NCI-H526 treated with DMSO at 0.1 percent for 48 hours (cell line): ENCODE results near the gene MDM4.
"Not testable (repeated sequence)": the region's sequence is repeated elsewhere in the genome, so short reads cannot be mapped to it uniquely, and the experiment has no call there.

Experiments used
- DNase-seq: peaks from one replicate; lab custom pipeline; 2025; lab: John Stamatoyannopoulos, UW

MDM4 gene, protein sequence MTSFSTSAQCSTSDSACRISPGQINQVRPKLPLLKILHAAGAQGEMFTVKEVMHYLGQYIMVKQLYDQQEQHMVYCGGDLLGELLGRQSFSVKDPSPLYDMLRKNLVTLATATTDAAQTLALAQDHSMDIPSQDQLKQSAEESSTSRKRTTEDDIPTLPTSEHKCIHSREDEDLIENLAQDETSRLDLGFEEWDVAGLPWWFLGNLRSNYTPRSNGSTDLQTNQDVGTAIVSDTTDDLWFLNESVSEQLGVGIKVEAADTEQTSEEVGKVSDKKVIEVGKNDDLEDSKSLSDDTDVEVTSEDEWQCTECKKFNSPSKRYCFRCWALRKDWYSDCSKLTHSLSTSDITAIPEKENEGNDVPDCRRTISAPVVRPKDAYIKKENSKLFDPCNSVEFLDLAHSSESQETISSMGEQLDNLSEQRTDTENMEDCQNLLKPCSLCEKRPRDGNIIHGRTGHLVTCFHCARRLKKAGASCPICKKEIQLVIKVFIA

GRCh38 chr1:204516180-204516879 lies at the start of gene MDM4:
TSS of gene MDM4 (plus strand) at chr1:204516406. CDS start at chr1:204525519, 9,113 bp downstream.
- peak; percentile 83 for DNase-seq

GRCh38 chr1:204466416-204467405 lies 49.5 kb upstream of the MDM4 start:
- DNase-seq = no peak

GRCh38 chr1:204468206-204468605 lies 48.0 kb upstream of the MDM4 start:
- DNase-seq = no peak

DNA sequence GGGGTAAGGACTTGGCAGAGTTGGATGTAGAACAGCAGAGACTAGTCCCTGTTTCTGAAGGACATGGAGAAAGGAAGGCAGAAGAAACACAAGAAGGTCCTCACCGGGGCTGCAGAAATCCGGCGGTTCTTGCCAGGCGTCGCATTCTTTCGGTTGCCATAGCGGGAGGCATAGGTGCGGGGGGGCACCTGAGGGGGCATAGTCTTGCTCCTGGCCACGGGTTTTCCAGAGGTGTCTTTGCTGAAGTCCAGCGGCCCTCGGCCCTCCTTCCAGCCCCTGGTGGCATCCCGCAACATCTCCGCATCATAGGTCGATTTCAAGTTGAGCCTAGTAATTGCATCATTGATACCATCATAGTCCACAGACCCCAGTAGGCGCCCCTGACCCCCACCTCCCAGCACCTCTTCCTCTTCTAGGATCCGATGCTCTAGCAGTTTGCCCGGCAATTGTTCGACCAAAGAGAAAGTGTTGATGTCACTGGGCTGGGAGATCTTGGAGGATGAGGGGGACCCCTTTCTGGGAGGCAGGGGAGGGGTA lies 47.4 kb upstream of the MDM4 start:
- DNase-seq = no peak

GRCh38 chr1:204469304-204469703 lies 46.9 kb upstream of the MDM4 start:
- DNase-seq = no peak

DNA sequence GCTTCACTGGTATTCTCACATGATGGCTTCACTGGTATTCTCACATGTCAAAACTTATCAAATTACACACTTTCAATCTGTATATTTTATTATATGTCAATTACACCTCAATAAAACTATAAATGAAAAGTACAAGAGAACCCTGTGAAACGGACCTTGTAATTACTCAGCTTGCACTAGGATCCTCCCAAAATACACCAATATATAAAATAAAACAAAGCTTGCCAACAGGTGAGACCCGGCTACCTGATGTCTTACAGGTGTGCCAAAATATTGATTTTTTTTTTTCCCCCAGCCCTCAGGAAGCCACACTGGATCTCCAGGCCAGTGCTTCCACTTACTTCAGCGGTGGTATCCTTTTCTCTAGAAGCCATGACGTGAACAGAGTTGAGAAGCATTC lies 44.5 kb upstream of the MDM4 start:
- DNase-seq = no peak

GRCh38 chr1:204472660-204473059 lies 43.5 kb upstream of the MDM4 start:
- DNase-seq = no peak

DNA sequence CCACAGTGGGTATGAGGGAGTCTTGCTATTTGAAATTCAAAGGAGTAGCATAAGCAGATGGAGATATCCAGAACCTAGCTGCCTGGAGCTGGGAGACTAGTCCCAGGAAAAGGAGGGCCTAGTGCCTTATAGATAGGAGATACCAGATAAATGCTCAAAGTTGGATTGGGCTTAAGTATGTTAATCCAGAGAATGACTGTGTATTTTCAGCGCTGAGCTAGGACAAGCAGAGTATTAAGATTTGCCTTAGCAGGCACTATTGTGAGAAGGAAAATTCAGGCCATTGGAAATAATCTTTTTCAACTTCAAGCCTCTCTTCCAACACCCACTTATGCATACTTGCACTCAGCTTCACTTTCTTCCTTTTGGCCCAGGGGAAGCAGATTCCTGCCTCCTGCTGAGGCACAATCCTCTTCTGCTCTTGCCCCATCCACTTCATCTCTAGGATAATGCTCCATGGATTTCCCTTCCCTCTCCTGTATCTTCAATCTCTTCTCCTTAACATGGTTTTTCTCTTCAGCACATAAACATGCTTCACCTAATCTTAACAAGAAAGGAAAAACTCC lies 42.7 kb upstream of the MDM4 start:
- DNase-seq = no peak

GRCh38 chr1:204475656-204476432 lies 40.4 kb upstream of the MDM4 start:
- DNase-seq = no peak

DNA sequence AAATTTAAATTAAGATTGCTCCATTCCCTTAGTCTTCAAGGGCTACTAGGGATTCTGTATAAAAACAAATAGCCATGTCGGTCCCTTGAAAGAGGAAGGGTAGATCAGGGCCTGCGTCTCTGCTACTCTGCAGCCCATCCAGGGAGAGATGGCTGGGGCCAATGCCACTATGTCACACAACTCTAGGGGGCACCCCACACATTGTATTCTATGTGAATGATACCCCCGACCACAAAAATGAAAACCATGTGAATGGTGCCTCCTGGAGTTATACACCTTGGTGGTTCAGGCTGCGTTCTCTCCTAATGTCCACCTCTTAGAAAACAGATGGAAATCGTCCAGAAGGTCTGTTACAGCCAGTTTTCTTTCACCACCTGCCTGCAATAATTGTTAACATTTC lies 39.6 kb upstream of the MDM4 start:
- no peak for DNase-seq

DNA sequence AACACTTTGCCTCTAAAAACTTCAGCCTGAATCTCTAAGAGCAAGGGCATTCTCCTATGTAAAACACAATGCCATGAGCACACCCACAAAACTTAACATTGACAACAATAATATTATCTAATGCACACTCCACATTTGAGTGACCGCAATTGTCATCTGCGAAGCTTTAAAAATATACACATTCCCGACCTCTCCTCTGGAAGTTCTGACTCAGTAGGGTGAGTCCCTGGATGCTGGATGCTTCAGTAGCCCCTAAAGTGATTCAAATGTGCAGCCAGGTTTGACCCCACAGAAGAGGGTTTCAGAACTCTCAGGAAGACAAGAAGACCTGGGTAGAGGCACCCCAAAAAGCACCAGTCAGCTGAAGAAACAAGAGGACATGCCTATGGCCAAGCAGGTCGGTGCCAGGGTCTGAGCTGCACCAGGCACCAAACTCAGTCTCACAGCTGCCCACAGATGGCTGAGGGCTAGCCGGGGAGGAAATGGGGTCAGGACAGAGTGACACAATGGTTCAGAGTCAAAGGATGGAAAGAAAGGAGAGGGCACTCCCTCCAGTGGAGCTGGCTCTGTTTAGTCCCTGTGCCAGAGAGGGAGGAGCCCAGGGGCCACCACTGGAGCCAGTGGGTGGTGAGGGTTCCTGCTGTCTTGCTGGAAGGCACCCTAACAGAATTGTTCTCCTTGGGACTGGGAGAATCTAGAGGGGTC lies 39.0 kb upstream of the MDM4 start:
- DNase-seq = no peak

DNA sequence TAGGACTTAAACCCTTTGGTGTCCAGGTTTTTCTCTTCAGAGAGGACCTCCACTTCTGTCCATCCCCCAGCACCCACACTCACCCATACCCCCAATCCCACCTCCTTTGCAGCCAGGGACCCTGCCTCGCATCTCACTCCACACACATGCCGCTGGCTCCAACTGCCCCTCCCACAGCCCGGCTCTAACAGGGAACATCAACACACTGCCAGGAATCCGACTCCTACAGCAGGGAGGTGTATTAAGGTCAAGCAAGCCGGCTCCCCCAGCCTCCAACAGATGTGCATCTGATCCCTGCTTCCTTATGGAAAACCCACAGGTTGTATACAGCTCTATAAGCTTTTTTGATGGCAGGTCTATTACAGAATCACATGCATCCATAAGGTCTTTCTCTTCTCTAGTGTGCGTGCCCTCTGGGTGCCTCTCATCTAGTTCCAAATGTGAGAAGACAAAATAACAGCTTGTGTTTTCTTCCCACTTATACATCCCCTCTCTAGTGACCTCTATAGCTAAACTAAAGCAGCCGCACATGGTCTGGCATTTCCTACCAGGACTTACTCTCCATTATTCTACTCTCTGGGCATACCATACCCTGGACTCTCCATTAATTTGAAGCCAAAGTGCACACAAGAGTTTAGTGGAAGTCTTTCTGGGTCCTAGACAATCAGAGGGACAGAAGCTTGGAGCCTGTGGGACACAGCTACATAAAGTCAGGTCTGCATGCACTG lies 37.9 kb upstream of the MDM4 start:
- no peak for DNase-seq

DNA sequence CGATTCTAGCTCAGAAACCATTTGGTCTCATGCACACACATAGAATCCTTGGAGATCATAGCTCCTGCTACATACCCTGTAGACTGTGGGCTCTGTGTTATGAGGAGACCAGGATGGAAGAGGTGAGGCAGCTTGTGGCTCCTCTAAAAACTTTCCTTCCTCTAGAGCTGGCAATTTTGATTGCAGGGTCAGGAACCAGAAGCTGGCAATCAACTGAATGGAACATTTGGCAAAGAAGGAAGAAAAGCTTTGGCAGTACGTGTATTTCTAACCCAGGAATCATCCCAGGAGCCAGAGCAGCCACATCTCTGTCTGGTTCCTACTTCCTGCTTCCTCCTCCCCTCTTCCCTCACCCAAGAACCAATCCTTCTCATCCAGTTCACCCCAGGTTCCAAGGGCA lies 37.3 kb upstream of the MDM4 start:
- no peak for DNase-seq

DNA sequence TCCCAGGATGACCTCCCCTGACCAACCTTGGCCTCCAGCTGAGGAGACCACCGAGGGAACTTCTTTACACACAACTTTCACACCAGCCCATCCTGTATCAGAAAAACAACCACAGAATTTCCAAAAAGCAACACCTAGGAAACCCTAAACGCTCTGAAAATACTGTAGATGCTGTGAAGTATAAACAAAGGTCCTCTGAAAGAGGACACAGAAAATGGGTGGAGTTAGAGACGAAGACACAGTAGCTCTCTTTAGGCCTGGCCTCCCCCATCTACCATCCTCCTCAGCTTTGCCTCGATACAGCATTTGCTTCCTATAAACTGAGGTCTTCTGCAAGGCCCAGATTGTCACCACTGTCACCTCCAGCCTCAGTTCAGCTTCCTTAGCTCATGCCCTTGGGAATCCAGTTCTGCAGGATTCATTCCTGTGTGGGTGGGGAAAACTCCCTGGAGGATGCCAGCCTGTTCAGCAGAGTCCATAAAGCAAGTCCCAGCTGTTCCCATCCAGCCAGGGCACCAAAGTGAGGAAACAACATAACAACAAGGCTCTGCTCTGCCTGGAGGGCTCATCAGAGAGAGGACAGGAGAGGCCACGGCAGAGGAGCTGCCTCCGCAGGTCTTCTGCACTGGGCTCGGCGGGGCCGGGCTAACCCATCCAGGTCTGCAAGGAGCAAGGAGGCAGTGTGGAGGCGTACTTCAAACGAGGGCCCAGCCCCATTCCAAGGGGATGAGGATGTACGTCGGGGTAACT lies 36.6 kb upstream of the MDM4 start:
- DNase-seq = no peak

GRCh38 chr1:204480515-204480914 lies 35.7 kb upstream of the MDM4 start:
- peak; percentile 9 for DNase-seq

DNA sequence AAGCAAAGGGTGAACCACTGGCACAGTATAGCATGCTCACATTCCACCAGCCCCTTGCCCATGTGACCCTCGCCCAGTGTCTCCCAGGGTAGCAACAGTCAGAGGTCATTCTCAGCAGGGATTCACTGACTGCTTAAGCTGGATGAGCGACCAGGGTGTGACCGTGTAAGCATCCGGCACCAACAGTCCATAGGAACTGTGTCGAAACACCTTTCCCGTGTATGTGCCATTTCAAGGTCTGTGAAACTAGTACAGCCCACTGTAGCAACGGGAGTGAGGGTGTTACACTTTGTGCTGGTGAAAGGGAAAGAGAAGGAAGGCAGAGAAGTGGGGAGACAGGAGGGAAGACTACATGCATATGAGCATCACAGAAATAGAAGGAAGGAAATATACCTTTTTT lies 32.4 kb upstream of the MDM4 start:
- no peak for DNase-seq

- DNase-seq = not testable (repeated sequence)
These were observed 29.5 kb upstream of the MDM4 start for GRCh38 chr1:204486513-204487255.

DNA sequence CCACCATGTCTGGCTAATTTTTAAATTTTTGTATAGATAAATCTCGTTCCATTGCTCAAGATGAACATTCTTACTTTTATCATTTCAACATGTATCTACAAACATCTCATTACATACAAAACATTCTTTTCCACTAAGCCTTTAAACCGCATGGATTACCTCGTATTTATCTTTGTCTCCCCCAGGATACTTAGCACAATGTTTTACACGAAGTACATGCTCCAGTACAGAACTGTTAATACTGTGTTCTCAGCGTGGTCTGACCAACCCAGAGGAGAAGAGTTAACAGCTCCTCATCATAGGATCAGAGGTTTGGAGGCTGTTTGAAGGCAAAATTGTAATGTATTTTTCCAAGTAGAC lies 29.0 kb upstream of the MDM4 start:
- DNase-seq = no peak
